Activated CD8-positive, alpha-beta T cell treated with anti-CD3 and anti-CD28 coated beads for 36 hours (primary cell): ENCODE measurements around the gene ADGRA1. TPM values are rescaled to one million over a fixed set of nuclear protein-coding genes. Genes with fewer than 3 reads are reported as not detected.

Experiments used
- ATAC-seq: fragments of 200-7000 bp; cut with Tn5 transposase; one replicate; pipeline ENCODE4 v1.10.0; 2021; ENCODE audit warnings: mild to moderate bottlenecking, moderate library complexity
- CTCF ChIA-PET: fragments of 350-600 bp; sonication (Branson Sonifier 250); formaldehyde crosslinking; loops from one replicate; lab custom pipeline; 2021; ENCODE audit warnings: antibody characterized with exemption; lab: Charles Lee
- POLR2A ChIA-PET: fragments of 350-600 bp; sonication (Branson Sonifier 250); formaldehyde crosslinking; loops from one replicate; lab custom pipeline; 2021; ENCODE audit warnings: antibody characterized with exemption; lab: Charles Lee
- DNase-seq: peaks from one replicate; pipeline ENCODE4 v3.0.0-alpha.2; 2020
- H3K27ac Mint-ChIP-seq: one replicate; pipeline ENCODE4 v1.8.0; 2021; ENCODE audit warnings: mild to moderate bottlenecking, mixed read lengths
- H3K27me3 Mint-ChIP-seq: one replicate; pipeline ENCODE4 v1.8.0; 2021; ENCODE audit warnings: mixed read lengths
- H3K36me3 Mint-ChIP-seq: one replicate; pipeline ENCODE4 v1.8.0; 2021; ENCODE audit warnings: low read depth, mixed read lengths
- H3K4me1 Mint-ChIP-seq: one replicate; pipeline ENCODE4 v1.8.0; 2021; ENCODE audit warnings: low read depth, mixed read lengths
- H3K4me3 Mint-ChIP-seq: one replicate; pipeline ENCODE4 v1.8.0; 2021; ENCODE audit warnings: mild to moderate bottlenecking, moderate library complexity, mixed read lengths
- H3K9me3 Mint-ChIP-seq: one replicate; pipeline ENCODE4 v1.8.0; 2021; ENCODE audit warnings: mixed read lengths
- CTCF ChIP-seq: fragments of 200-600 bp; IDR thresholded peaks from one replicate; pipeline ENCODE4 v1.8.0; 2022; ENCODE audit warnings: antibody characterized with exemption, mild to moderate bottlenecking
- intact Hi-C: fragments of 100-400 bp; cut with micrococcal nuclease; formaldehyde crosslinking; loops from one replicate; pipeline ENCODE4 v1.10.0; 2022
- total RNA-seq, 2 experiments: library from RNA; stranded (reverse); gene quantifications; one replicate each; pipeline ENCODE4 v1.2.3, GENCODE V29; 2021

The ADGRA1 gene
- total RNA-seq, 2 experiments from 2014 or later, result not detected

GRCh38 chr10:133045556-133046389 is 42.0 kb upstream of the ADGRA1 start:
- TF ChIP-seq CTCF, result no peak
- ATAC-seq (no peak), DNase-seq (no peak)
- ChIA-PET POLR2A (interaction anchor here (1.1 kb wide), 1 partner anchor 264 kb away, joined by 4 read pairs; no protein-coding TSS in a partner anchor), CTCF (no interaction called here)
- Mint-ChIP-seq H3K36me3 (no peaks in the 10 kb centered on the region), H3K27ac (no peak overlapping the region), H3K27me3 (peaks cover 2% of the 10 kb centered on the region), H3K4me3 (no peak overlapping the region), H3K4me1 (no peaks in the 10 kb centered on the region), H3K9me3 (no peaks in the 10 kb centered on the region)
- intact Hi-C loops, result no loop called here

DNA sequence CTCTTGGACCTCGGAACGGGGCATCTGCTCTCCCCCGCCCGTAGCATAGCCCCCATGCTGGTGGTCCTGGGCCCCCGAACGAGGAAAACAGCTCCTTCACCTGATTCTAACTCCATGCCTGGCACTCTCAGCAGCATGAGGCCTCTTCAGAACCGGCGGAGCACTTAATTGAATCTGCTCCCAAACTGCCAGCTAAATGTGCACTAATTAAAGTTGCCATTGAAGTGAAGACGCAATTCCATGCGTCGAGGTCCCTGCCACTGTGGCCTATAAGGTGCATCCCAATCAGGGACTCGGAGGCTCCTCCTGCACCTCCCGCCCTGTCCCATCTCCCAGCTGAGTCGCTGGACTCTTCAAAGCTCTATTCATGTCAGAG is 41.3 kb upstream of the ADGRA1 start:
- Mint-ChIP-seq H3K4me3 (no peak overlapping the region), H3K27me3 (peaks cover 2% of the 10 kb centered on the region), H3K36me3 (no peaks in the 10 kb centered on the region), H3K4me1 (no peaks in the 10 kb centered on the region), H3K27ac (no peak overlapping the region), H3K9me3 (no peaks in the 10 kb centered on the region)
- ATAC-seq (no peak), DNase-seq (no peak)
- CTCF ChIA-PET, result no interaction called here
- no peak for TF ChIP-seq CTCF
- POLR2A ChIA-PET, result interaction anchor here (1.1 kb wide), 1 partner anchor 265 kb away, joined by 4 read pairs; no protein-coding TSS in a partner anchor
- intact Hi-C loops, result no loop called here

- H3K36me3 Mint-ChIP-seq, result no peaks in the 10 kb centered on the region
- no peak overlapping the region for H3K27ac Mint-ChIP-seq
- no peaks in the 10 kb centered on the region for H3K9me3 Mint-ChIP-seq
- no peak for ATAC-seq
- ChIA-PET POLR2A (no interaction called here), CTCF (no interaction called here)
- no peaks in the 10 kb centered on the region for H3K4me1 Mint-ChIP-seq
- DNase-seq, result no peak
- no peak for TF ChIP-seq CTCF
- peaks cover 2% of the 10 kb centered on the region for H3K27me3 Mint-ChIP-seq
- intact Hi-C loops, result no loop called here
- H3K4me3 Mint-ChIP-seq, result no peak overlapping the region
These were observed 40.1 kb upstream of the ADGRA1 start for GRCh38 chr10:133047526-133048123.

DNA sequence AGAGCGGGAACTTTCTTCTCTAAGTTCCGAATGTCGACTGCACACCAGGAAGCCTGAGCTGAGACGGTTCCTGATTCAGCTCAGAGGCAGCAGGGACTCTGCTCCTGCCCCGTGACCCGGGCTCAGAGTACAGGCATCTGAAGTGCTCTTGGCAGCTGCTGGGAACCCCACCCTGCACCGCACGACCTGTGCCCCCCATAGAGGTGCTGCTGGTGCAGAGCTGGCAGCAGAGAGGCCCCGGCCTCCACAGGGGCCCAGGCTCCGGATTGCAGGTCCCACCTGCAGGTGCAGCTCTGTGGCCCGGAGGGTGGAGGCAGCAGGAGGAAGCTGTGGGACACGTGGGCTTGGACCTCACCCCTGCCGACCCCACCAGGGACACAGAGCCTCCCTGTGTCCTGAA is 39.5 kb upstream of the ADGRA1 start:
- ATAC-seq, result no peak
- ChIA-PET CTCF (no interaction called here), POLR2A (no interaction called here)
- H3K4me1 Mint-ChIP-seq, result no peaks in the 10 kb centered on the region
- no peaks in the 10 kb centered on the region for H3K36me3 Mint-ChIP-seq
- H3K9me3 Mint-ChIP-seq, result no peaks in the 10 kb centered on the region
- no peak overlapping the region for H3K27ac Mint-ChIP-seq
- H3K27me3 Mint-ChIP-seq, result peaks cover 2% of the 10 kb centered on the region
- no peak for TF ChIP-seq CTCF
- intact Hi-C loops, result no loop called here
- no peak for DNase-seq
- H3K4me3 Mint-ChIP-seq, result no peak overlapping the region

- DNase-seq (no peak), ATAC-seq (no peak)
- Mint-ChIP-seq H3K4me3 (no peak overlapping the region), H3K27me3 (peaks cover 2% of the 10 kb centered on the region), H3K9me3 (no peaks in the 10 kb centered on the region), H3K4me1 (no peaks in the 10 kb centered on the region), H3K36me3 (no peaks in the 10 kb centered on the region), H3K27ac (no peak overlapping the region)
- ChIA-PET POLR2A (no interaction called here), CTCF (no interaction called here)
- TF ChIP-seq CTCF, result no peak
- intact Hi-C loops, result no loop called here
These were observed 38.8 kb upstream of the ADGRA1 start for GRCh38 chr10:133048926-133049325.
